Kidney (tissue), 14 donors: Measurements from ENCODE around the gene PKNOX2. TPM values are rescaled to one million over a fixed set of nuclear protein-coding genes. Genes with fewer than 3 reads are reported as not detected.

ENCODE experiments used
- DNase-seq, 5 donors: peaks; one replicate each; pipeline ENCODE4 v3.0.0-alpha.2; 2013 to 2020
- FAIRE-seq: peaks from 2 replicates; lab custom pipeline; 2012; peaks lifted over from hg19 to GRCh38; lab: Jason Lieb, UNC
- H3K27ac ChIP-seq, 2 donors: one replicate each; pipeline ENCODE4 v1.7.0; 2013; ENCODE audit warnings: low read depth in 2 of 2, low read length in 2 of 2, inconsistent platforms in 1 of 2
- H3K27me3 ChIP-seq: one replicate; pipeline ENCODE4 v1.7.1; 2013; ENCODE audit warnings: low read length, inconsistent platforms; ENCODE audit not compliant: control insufficient read depth, insufficient read depth
- H3K36me3 ChIP-seq, 3 donors: one replicate each; pipeline versions ENCODE4 v1.7.0 to v1.7.1; 2013; ENCODE audit warnings: low read length in 3 of 3, control low read depth in 1 of 3, inconsistent platforms in 1 of 3; ENCODE audit not compliant: insufficient read depth in 3 of 3, control insufficient read depth in 2 of 3
- H3K4me1 ChIP-seq, 3 donors: one replicate each; pipeline versions ENCODE4 v1.7.0 to v1.7.1; 2013; ENCODE audit warnings: low read length in 3 of 3, inconsistent platforms in 1 of 3, low read depth in 1 of 3; ENCODE audit not compliant: control insufficient read depth in 2 of 3, insufficient read depth in 2 of 3
- H3K4me3 ChIP-seq, 3 donors: one replicate each; pipeline versions ENCODE4 v1.7.0 to v1.8.1; 2013; ENCODE audit warnings: low read length in 3 of 3, control low read depth in 1 of 3, inconsistent platforms in 1 of 3
- H3K9ac ChIP-seq, 3 donors: one replicate each; pipeline versions ENCODE4 v1.7.0 to v1.7.1; 2013; ENCODE audit warnings: low read length in 3 of 3, control low read depth in 1 of 3, inconsistent platforms in 1 of 3
- H3K9me3 ChIP-seq, 3 donors: one replicate each; pipeline versions ENCODE4 v1.7.0 to v1.7.1; 2013; ENCODE audit warnings: low read length in 3 of 3, control low read depth in 1 of 3, inconsistent platforms in 1 of 3; ENCODE audit not compliant: control insufficient read depth in 2 of 3, insufficient read depth in 1 of 3
- CTCF ChIP-seq: IDR thresholded peaks from 3 replicates; pipeline ENCODE4 v1.5.1; 2012; ENCODE audit warnings: mild to moderate bottlenecking, moderate library complexity, borderline replicate concordance; ENCODE audit not compliant: insufficient read depth; ENCODE audit errors: extremely low read depth
- intact Hi-C: fragments of 100-400 bp; cut with DNase I; formaldehyde crosslinking; loops from one replicate; pipeline ENCODE4 v1.11.1; 2022
- polyA plus RNA-seq: library from polyadenylated mRNA; stranded (reverse); fragments of 350-450 nt; fragmentation: Illumina TruSeq; extraction: RNeasy Lipid Tissue Mini Kit (QIAGEN cat#74804); gene quantifications from one replicate; pipeline ENCODE4 v1.2.3, GENCODE V29; 2014; ENCODE audit warnings: low read depth, low replicate concordance; ENCODE audit not compliant: insufficient read depth
- total RNA-seq: library from RNA; stranded (reverse); fragmentation: NEBNext Ultra II Directional; extraction: Animal tissue kit (Norgen Biotek cat#: 25700); gene quantifications from one replicate; pipeline ENCODE4 v1.2.1, GENCODE V29; 2021
- donor health status: control.
- donor health status: control.
- donor health status: control.
- donor health status: control.
- donor health status: control.
- donor health status: DM: yes; HTN: yes; CAD: no.
- donor health status: Normal renal cell carcinoma (clear cell type).

Gene PKNOX2
- total and polyA plus RNA-seq, 2 donors from 2014 or later: 1.5 to 6.0 TPM

GRCh38 chr11:125380756-125381445, 216.3 kb downstream of the PKNOX2 start:
- H3K9ac ChIP-seq: no peak overlapping the region
- FAIRE-seq: no peak
- no peaks in the 10 kb centered on the region for H3K9me3 ChIP-seq
- H3K27me3 ChIP-seq: no peaks in the 10 kb centered on the region
- intact Hi-C loops: no loop called here
- H3K27ac ChIP-seq: no peak overlapping the region
- no peak for TF ChIP-seq CTCF
- H3K4me1 ChIP-seq: peaks cover 0 to 6% (median 0%) of the 10 kb centered on the region in 3 donors
- H3K36me3 ChIP-seq: no peaks in the 10 kb centered on the region
- no peak overlapping the region for H3K4me3 ChIP-seq
- DNase-seq: peak in 1 of 5 donors; percentile 30

- DNase-seq: peak in 1 of 5 donors; percentile 13
- no peak for TF ChIP-seq CTCF
- no peak overlapping the region for H3K9ac ChIP-seq
Measured at GRCh38 chr11:125381499-125382044, 217.0 kb downstream of the PKNOX2 start.

GRCh38 chr11:125382314-125382791, 217.8 kb downstream of the PKNOX2 start:
- no peaks in the 10 kb centered on the region for H3K9me3 ChIP-seq
- no peak overlapping the region for H3K9ac ChIP-seq
- no peaks in the 10 kb centered on the region for H3K27me3 ChIP-seq
- H3K4me1 ChIP-seq: peaks cover 0 to 6% (median 0%) of the 10 kb centered on the region in 3 donors
- no peaks in the 10 kb centered on the region for H3K36me3 ChIP-seq
- intact Hi-C loops: no loop called here
- no peak overlapping the region for H3K4me3 ChIP-seq
- DNase-seq (peak in 4 of 5 donors; percentile 29 to 78 (median 71)), FAIRE-seq (no peak)
- H3K27ac ChIP-seq: no peak overlapping the region
- TF ChIP-seq CTCF: no peak

More at GRCh38 chr11:125381499-125382044, 217.0 kb downstream of the PKNOX2 start:
- no peaks in the 10 kb centered on the region for H3K27me3 ChIP-seq
- intact Hi-C loops: no loop called here
- H3K4me1 ChIP-seq: peaks cover 0 to 6% (median 0%) of the 10 kb centered on the region in 3 donors
- H3K36me3 ChIP-seq: no peaks in the 10 kb centered on the region
- H3K9me3 ChIP-seq: no peaks in the 10 kb centered on the region
- no peak overlapping the region for H3K4me3 ChIP-seq
- no peak overlapping the region for H3K27ac ChIP-seq
- no peak for FAIRE-seq
